ENCODE data around the gene ZNF200. TPM values are rescaled to one million over a fixed set of nuclear protein-coding genes. Genes with fewer than 3 reads are reported as not detected.
A peak's percentile ranks its signal among the peaks of the same experiment; 100 is the strongest.

ZNF200 gene
- polyA plus RNA-seq, 1 donor (not counting 4 experiments of a cell fraction or from before 2014, with no cell fraction given): 4.3 TPM

- Histone ChIP-seq H4K20me1 (ENCODE audit: control insufficient read depth, extremely low read depth, insufficient read depth, low read length) (no peaks in the 10 kb centered on the region), H2AFZ (ENCODE audit: control insufficient read depth, low read length) (peak overlapping the region; percentile 100), H3K4me1 (ENCODE audit: control insufficient read depth, extremely low read depth, insufficient read depth, low read length) (peaks cover 4% of the 10 kb centered on the region), H3K4me2 (ENCODE audit: control insufficient read depth, extremely low read depth, insufficient read depth, low read depth, low read length) (peak overlapping the region; percentile 99), H3K4me3 (ENCODE audit: control insufficient read depth in 2 of 3, extremely low read depth in 1 of 3, insufficient read depth in 2 of 3, low read depth in 1 of 3, low read length in 3 of 3) (peak overlapping the region; percentile 70 to 95 (median 92)), H3K9me1 (ENCODE audit: control insufficient read depth, extremely low read depth, insufficient read depth, low read length) (no peaks in the 10 kb centered on the region), H3K27ac (ENCODE audit: control insufficient read depth, insufficient read depth, low read length) (peak overlapping the region; percentile 84), H3K9me3 (ENCODE audit: control insufficient read depth, low read depth, low read length) (no peaks in the 10 kb centered on the region), H3K27me3 (ENCODE audit: control insufficient read depth, extremely low read depth, insufficient read depth, low read length) (no peaks in the 10 kb centered on the region), H3K79me2 (ENCODE audit: control insufficient read depth, insufficient read depth, low read length) (peaks cover 15% of the 10 kb centered on the region), H3K36me3 (ENCODE audit: control insufficient read depth in 2 of 2, extremely low read depth in 1 of 2, insufficient read depth in 2 of 2, low read length in 2 of 2) (peaks cover 8 to 9% of the 10 kb centered on the region in 2 experiments), H3K9ac (ENCODE audit: control insufficient read depth, extremely low read depth, insufficient read depth, low read length) (peak overlapping the region; percentile 87)
- dilution Hi-C loops (cut with MboI; ENCODE audit: extremely low pct_ligation_motif_present, low sequenced_read_pairs): no loop called here
- TF ChIP-seq CTCF (optimal IDR thresholded peaks at IDR 0.05 in 1 of 3, IDR thresholded peaks at IDR 0.05 in 1 of 3, conservative IDR thresholded peaks at IDR 0.05 in 1 of 3; ENCODE audit: extremely low read depth in 1 of 3, insufficient read depth in 2 of 3, low read length in 3 of 3) (no peak), EZH2 (IDR thresholded peaks at IDR 0.05; ENCODE audit: low read length) (no peak)
- FAIRE-seq: no peak
- no peak for DNase-seq (ENCODE audit: low read depth, low spot score)
These were observed 458 bp downstream of the ZNF200 start for GRCh38 chr16:3234543-3234856.

GRCh38 chr16:3223913-3224515 lies 10.9 kb downstream of the ZNF200 start:
- Histone ChIP-seq H3K9ac (ENCODE audit: control insufficient read depth, extremely low read depth, insufficient read depth, low read length) (no peak overlapping the region), H3K79me2 (ENCODE audit: control insufficient read depth, insufficient read depth, low read length) (no peaks in the 10 kb centered on the region), H3K9me1 (ENCODE audit: control insufficient read depth, extremely low read depth, insufficient read depth, low read length) (no peaks in the 10 kb centered on the region), H3K4me3 (ENCODE audit: control insufficient read depth in 2 of 3, extremely low read depth in 1 of 3, insufficient read depth in 2 of 3, low read depth in 1 of 3, low read length in 3 of 3) (no peak overlapping the region), H3K4me2 (ENCODE audit: control insufficient read depth, extremely low read depth, insufficient read depth, low read depth, low read length) (no peak overlapping the region), H3K27me3 (ENCODE audit: control insufficient read depth, extremely low read depth, insufficient read depth, low read length) (no peaks in the 10 kb centered on the region), H3K27ac (ENCODE audit: control insufficient read depth, insufficient read depth, low read length) (no peak overlapping the region), H3K9me3 (ENCODE audit: control insufficient read depth, low read depth, low read length) (peaks cover 18% of the 10 kb centered on the region), H2AFZ (ENCODE audit: control insufficient read depth, low read length) (no peak overlapping the region), H3K4me1 (ENCODE audit: control insufficient read depth, extremely low read depth, insufficient read depth, low read length) (no peaks in the 10 kb centered on the region), H4K20me1 (ENCODE audit: control insufficient read depth, extremely low read depth, insufficient read depth, low read length) (no peaks in the 10 kb centered on the region), H3K36me3 (ENCODE audit: control insufficient read depth in 2 of 2, extremely low read depth in 1 of 2, insufficient read depth in 2 of 2, low read length in 2 of 2) (peaks cover 4 to 28% of the 10 kb centered on the region in 2 experiments)
- TF ChIP-seq CTCF (optimal IDR thresholded peaks at IDR 0.05 in 1 of 3, IDR thresholded peaks at IDR 0.05 in 1 of 3, conservative IDR thresholded peaks at IDR 0.05 in 1 of 3; ENCODE audit: extremely low read depth in 1 of 3, insufficient read depth in 2 of 3, low read length in 3 of 3) (no peak), EZH2 (IDR thresholded peaks at IDR 0.05; ENCODE audit: low read length) (no peak)
- no peak for FAIRE-seq
- DNase-seq (ENCODE audit: low read depth, low spot score): no peak
- dilution Hi-C loops (cut with MboI; ENCODE audit: extremely low pct_ligation_motif_present, low sequenced_read_pairs): no loop called here
